PFSK-1 (cell line): Measurements from ENCODE around the gene DLG4.

Experiments
- FOXP2 ChIP-seq: optimal IDR thresholded peaks from 2 replicates; pipeline ENCODE3; 2011; ENCODE audit warnings: borderline replicate concordance, control low read depth, inconsistent platforms; ENCODE audit not compliant: insufficient read depth; ENCODE audit errors: extremely low read length, extremely low read depth
- POLR2AphosphoS5 ChIP-seq: IDR thresholded peaks from 2 replicates; pipeline ENCODE4 v1.6.1; 2012; ENCODE audit warnings: low read depth, mild to moderate bottlenecking, control low read depth, low read length, moderate library complexity
- REST ChIP-seq, 2 experiments: IDR thresholded peaks; 2 replicates each; pipeline versions ENCODE4 v1.6.1 to v1.8.0; 2011 to 2012; ENCODE audit warnings: low read depth in 2 of 2, low read length in 2 of 2, control low read depth in 1 of 2, inconsistent platforms in 1 of 2, mild to moderate bottlenecking in 1 of 2, moderate library complexity in 1 of 2; ENCODE audit not compliant: insufficient read depth in 1 of 2
- SIN3A ChIP-seq: IDR thresholded peaks from 2 replicates; pipeline ENCODE4 v1.6.1; 2012; ENCODE audit warnings: mild to moderate bottlenecking, low read length, moderate library complexity, borderline replicate concordance; ENCODE audit not compliant: insufficient read depth
- TAF1 ChIP-seq: IDR thresholded peaks from 2 replicates; pipeline ENCODE4 v1.6.1; 2012; ENCODE audit warnings: low read length, control low read depth, borderline replicate concordance; ENCODE audit not compliant: insufficient read depth

The DLG4 gene

GRCh38 chr17:7221278-7222092 lies 1.8 kb upstream of the DLG4 start:
- TF ChIP-seq REST (IDR thresholded peaks at IDR 0.05; ENCODE audit: insufficient read depth in 1 of 2, low read depth in 2 of 2, low read length in 2 of 2): no peak
- no peak for TF ChIP-seq FOXP2
- no peak for TF ChIP-seq TAF1
- no peak for TF ChIP-seq POLR2AphosphoS5
- no peak for TF ChIP-seq SIN3A

- TF ChIP-seq POLR2AphosphoS5 (peak; percentile 29; the same call in 1 of the 2 replicates), SIN3A (no peak), REST (IDR thresholded peaks at IDR 0.05; ENCODE audit: insufficient read depth in 1 of 2, low read depth in 2 of 2, low read length in 2 of 2) (peak in 1 of 2 experiments; percentile 19; a peak in 1 of 4 replicates)
Measured at GRCh38 chr17:7220593-7221277, 1.1 kb upstream of the DLG4 start.

GRCh38 chr17:7219229-7219811 lies 316 bp downstream of the DLG4 start:
- no peak for TF ChIP-seq POLR2AphosphoS5
- no peak for TF ChIP-seq FOXP2
- TF ChIP-seq REST (IDR thresholded peaks at IDR 0.05; ENCODE audit: insufficient read depth in 1 of 2, low read depth in 2 of 2, low read length in 2 of 2): no peak

- TF ChIP-seq REST (IDR thresholded peaks at IDR 0.05; ENCODE audit: insufficient read depth in 1 of 2, low read depth in 2 of 2, low read length in 2 of 2) (no peak), POLR2AphosphoS5 (no peak), FOXP2 (no peak), TAF1 (no peak), SIN3A (no peak)
Measured at GRCh38 chr17:7218758-7219157, 878 bp downstream of the DLG4 start.

GRCh38 chr17:7218166-7218565 lies 1.5 kb downstream of the DLG4 start:
- no peak for TF ChIP-seq FOXP2
- TF ChIP-seq POLR2AphosphoS5: no peak
- no peak for TF ChIP-seq SIN3A
- TF ChIP-seq TAF1: no peak
- TF ChIP-seq REST (IDR thresholded peaks at IDR 0.05; ENCODE audit: insufficient read depth in 1 of 2, low read depth in 2 of 2, low read length in 2 of 2): no peak
